Superior temporal gyrus (tissue), 1 donor: ENCODE results near the gene HLA-DQB1.
A peak's percentile ranks its signal among the peaks of the same experiment; 100 is the strongest.
"Not testable (repeated sequence)": the region's sequence is repeated elsewhere in the genome, so short reads cannot be mapped to it uniquely, and the experiment has no call there.

Experiments
- DNase-seq: peaks from one replicate; pipeline ENCODE4 v3.0.0-alpha.2; 2016; ENCODE audit errors: extremely low spot score

The HLA-DQB1 gene

GRCh38 chr6:32662836-32663235 is 3.6 kb downstream of the HLA-DQB1 start:
- no peak for DNase-seq

GRCh38 chr6:32662099-32662498 is 4.4 kb downstream of the HLA-DQB1 start:
- no peak for DNase-seq

- no peak for DNase-seq
These were observed 6.4 kb downstream of the HLA-DQB1 start for GRCh38 chr6:32659856-32660595.

- DNase-seq = no peak
These were observed 8.1 kb downstream of the HLA-DQB1 start for GRCh38 chr6:32658268-32658897.

GRCh38 chr6:32657819-32658218 is 8.6 kb downstream of the HLA-DQB1 start:
- DNase-seq = not testable (repeated sequence)

GRCh38 chr6:32657329-32657728 is 9.1 kb downstream of the HLA-DQB1 start:
- DNase-seq = not testable (repeated sequence)

- DNase-seq = no peak
These were observed 11.2 kb downstream of the HLA-DQB1 start for GRCh38 chr6:32655203-32655710.

- DNase-seq = no peak
These were observed 21.3 kb downstream of the HLA-DQB1 start for GRCh38 chr6:32645047-32645703.

- no peak for DNase-seq
These were observed 22.6 kb downstream of the HLA-DQB1 start for GRCh38 chr6:32643904-32644303.

GRCh38 chr6:32642720-32643106 is 23.7 kb downstream of the HLA-DQB1 start:
- DNase-seq = no peak

- DNase-seq = not testable (repeated sequence)
These were observed 24.4 kb downstream of the HLA-DQB1 start for GRCh38 chr6:32641785-32642719.

- no peak for DNase-seq
These were observed 25.3 kb downstream of the HLA-DQB1 start for GRCh38 chr6:32641122-32641521.

- DNase-seq = no peak
These were observed 26.7 kb downstream of the HLA-DQB1 start for GRCh38 chr6:32639440-32640394.

GRCh38 chr6:32638532-32639219 is 27.8 kb downstream of the HLA-DQB1 start:
- DNase-seq = no peak

GRCh38 chr6:32637883-32638282 is 28.6 kb downstream of the HLA-DQB1 start:
- DNase-seq = no peak

GRCh38 chr6:32637219-32637880 is 29.1 kb downstream of the HLA-DQB1 start, which contains the start of gene HLA-DQA1:
Gene HLA-DQA1, plus strand, starts transcription at chr6:32637406. Its CDS starts 53 bp downstream, at chr6:32637459.
- peak; percentile 17 for DNase-seq

GRCh38 chr6:32635526-32636123 is 30.8 kb downstream of the HLA-DQB1 start:
- DNase-seq = no peak

GRCh38 chr6:32629793-32630192 is 36.7 kb downstream of the HLA-DQB1 start:
- not testable (repeated sequence) for DNase-seq

GRCh38 chr6:32627831-32628230 is 38.6 kb downstream of the HLA-DQB1 start:
- DNase-seq = peak; percentile 38
